Spleen (tissue), 11 donors: Measurements from ENCODE around the gene OR2M2. TPM values are rescaled to one million over a fixed set of nuclear protein-coding genes. Genes with fewer than 3 reads are reported as not detected.
A peak's percentile ranks its signal among the peaks of the same experiment; 100 is the strongest.

Experiments
- DNase-seq: peaks from one replicate; pipeline ENCODE4 v3.0.0-alpha.2; 2020
- H3K27ac ChIP-seq, 8 donors: fragments of 200-600 bp; sonication (generic) in 7 of 8; 1 replicate in 4 of 8; 2 replicates in 4 of 8; pipeline versions ENCODE4 v1.5.0 to v1.8.0; 2016 to 2021; ENCODE audit warnings: inconsistent platforms in 4 of 8, mild to moderate bottlenecking in 4 of 8, moderate library complexity in 1 of 8
- H3K27me3 ChIP-seq, 7 donors: fragments of 200-600 bp; sonication (generic) in 6 of 7; replicated peaks in 1 of 7; 1 replicate in 4 of 7; 2 replicates in 3 of 7; pipeline versions ENCODE4 v1.5.0 to v1.8.0; 2016 to 2021; ENCODE audit warnings: inconsistent platforms in 3 of 7, mild to moderate bottlenecking in 1 of 7
- H3K36me3 ChIP-seq, 6 donors: fragments of 200-600 bp; sonication (generic) in 5 of 6; 1 replicate in 4 of 6; 2 replicates in 2 of 6; pipeline versions ENCODE4 v1.5.0 to v1.8.0; 2016 to 2021; ENCODE audit warnings: inconsistent platforms in 2 of 6
- H3K4me1 ChIP-seq, 6 donors: fragments of 200-600 bp; sonication (generic) in 5 of 6; 1 replicate in 3 of 6; 2 replicates in 3 of 6; pipeline versions ENCODE4 v1.5.0 to v1.8.0; 2016 to 2021; ENCODE audit warnings: inconsistent platforms in 3 of 6
- H3K4me3 ChIP-seq, 8 donors: fragments of 200-600 bp; sonication (generic) in 7 of 8; 1 replicate in 4 of 8; 2 replicates in 4 of 8; pipeline versions ENCODE4 v1.5.0 to v1.8.0; 2016 to 2021; ENCODE audit warnings: inconsistent platforms in 4 of 8, mild to moderate bottlenecking in 4 of 8, moderate library complexity in 2 of 8
- H3K9me3 ChIP-seq, 8 donors: fragments of 200-600 bp; sonication (generic) in 7 of 8; 1 replicate in 4 of 8; 2 replicates in 4 of 8; pipeline versions ENCODE4 v1.5.0 to v1.8.0; 2016 to 2021; ENCODE audit warnings: inconsistent platforms in 4 of 8
- POLR2A ChIP-seq, 3 donors: fragments of 450-650 bp; IDR thresholded peaks; one replicate each; pipeline ENCODE4 v1.5.1; 2017; ENCODE audit warnings: antibody characterized with exemption in 3 of 3, mild to moderate bottlenecking in 1 of 3
- POLR2AphosphoS5 ChIP-seq, 3 donors: sonication (generic); formaldehyde crosslinking; IDR thresholded peaks; one replicate each; pipeline ENCODE4 v1.5.1; 2017; ENCODE audit warnings: antibody characterized with exemption in 3 of 3
- WGBS, 5 donors: extraction: QIAGEN DNeasy Blood & Tissue Kit in 3 of 5; methylation state at CpG; one replicate each; pipeline versions ENCODE4 v1.1.5 to v1.1.7; 2013 to 2018; 5-methylcytosine and 5-hydroxymethylcytosine counted together
- intact Hi-C: fragments of 100-400 bp; cut with DNase I; formaldehyde crosslinking; loops from one replicate; pipeline ENCODE4 v1.15.0; 2023; ENCODE audit warnings: low total_unique reads
- polyA plus RNA-seq, 3 donors: library from polyadenylated mRNA; stranded (reverse); fragments of 200-250 nt; gene quantifications; one replicate each; pipeline ENCODE4 v1.2.1, GENCODE V29; 2013
- total RNA-seq, 7 donors: library from RNA; depleted of rRNA in 3 of 7; stranded (reverse); fragments of >200 nt in 3 of 7; fragmentation: NEBNext Ultra II Directional in 4 of 7; extraction: Animal tissue kit (Norgen Biotek cat#: 25700) in 4 of 7; gene quantifications; one replicate each; pipeline versions ENCODE4 v1.1.0 to v1.2.1, GENCODE V29; 2016 to 2021
- TF ChIP-seq, protein P1 (sequence below), 11 experiments: fragments of 200-600 bp in 7 of 11; fragments of 450-650 bp in 4 of 11; sonication (generic) in 4 of 11; IDR thresholded peaks in 8 of 11; conservative IDR thresholded peaks in 3 of 11; 1 replicate in 7 of 11; 2 replicates in 4 of 11; pipeline versions ENCODE4 v1.4.0 to v1.8.0; 2016 to 2021; ENCODE audit warnings: antibody characterized with exemption in 11 of 11, inconsistent platforms in 4 of 11, mild to moderate bottlenecking in 1 of 11
- donor health status: healthy with polysubstance abuse.
- donor health status: DM: no; HTN: no; CAD: no; lungs with moderate emphysema.
- donor health status: DM: no; HTN: no; CAD: no.
- donor health status: Bipolar disorder and iron deficiency.
- donor health status: healthy.
- donor health status: DM: no; HTN: no; CAD: no.
- donor health status: DM: yes; HTN: yes; CAD: no.

The OR2M2 gene
- total and polyA plus RNA-seq, 10 donors, result not detected

GRCh38 chr1:248158758-248159157 is 15.9 kb upstream of the OR2M2 start:
- H3K36me3 ChIP-seq, result no peaks in the 10 kb centered on the region
- no peaks in the 10 kb centered on the region for H3K9me3 ChIP-seq
- no peak for DNase-seq
- intact Hi-C loops, result no loop called here
- H3K27me3 ChIP-seq, result no peaks in the 10 kb centered on the region
- no peak overlapping the region for H3K27ac ChIP-seq
- H3K4me1 ChIP-seq, result no peaks in the 10 kb centered on the region
- TF ChIP-seq, protein P1, sequence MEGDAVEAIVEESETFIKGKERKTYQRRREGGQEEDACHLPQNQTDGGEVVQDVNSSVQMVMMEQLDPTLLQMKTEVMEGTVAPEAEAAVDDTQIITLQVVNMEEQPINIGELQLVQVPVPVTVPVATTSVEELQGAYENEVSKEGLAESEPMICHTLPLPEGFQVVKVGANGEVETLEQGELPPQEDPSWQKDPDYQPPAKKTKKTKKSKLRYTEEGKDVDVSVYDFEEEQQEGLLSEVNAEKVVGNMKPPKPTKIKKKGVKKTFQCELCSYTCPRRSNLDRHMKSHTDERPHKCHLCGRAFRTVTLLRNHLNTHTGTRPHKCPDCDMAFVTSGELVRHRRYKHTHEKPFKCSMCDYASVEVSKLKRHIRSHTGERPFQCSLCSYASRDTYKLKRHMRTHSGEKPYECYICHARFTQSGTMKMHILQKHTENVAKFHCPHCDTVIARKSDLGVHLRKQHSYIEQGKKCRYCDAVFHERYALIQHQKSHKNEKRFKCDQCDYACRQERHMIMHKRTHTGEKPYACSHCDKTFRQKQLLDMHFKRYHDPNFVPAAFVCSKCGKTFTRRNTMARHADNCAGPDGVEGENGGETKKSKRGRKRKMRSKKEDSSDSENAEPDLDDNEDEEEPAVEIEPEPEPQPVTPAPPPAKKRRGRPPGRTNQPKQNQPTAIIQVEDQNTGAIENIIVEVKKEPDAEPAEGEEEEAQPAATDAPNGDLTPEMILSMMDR (IDR thresholded peaks at IDR 0.05 in 8 of 11, conservative IDR thresholded peaks at IDR 0.05 in 3 of 11), result no peak
- TF ChIP-seq POLR2AphosphoS5 (IDR thresholded peaks at IDR 0.05), result no peak
- no peak overlapping the region for H3K4me3 ChIP-seq
- WGBS, 5 donors, result 84 to 92% (median 91%) methylated on average over 4 of the region's 4 CpGs

GRCh38 chr1:248164031-248164430 is 10.6 kb upstream of the OR2M2 start:
- Histone ChIP-seq H3K27me3 (no peaks in the 10 kb centered on the region), H3K4me1 (no peaks in the 10 kb centered on the region), H3K9me3 (peaks cover 0 to 7% (median 0%) of the 10 kb centered on the region in 8 donors), H3K4me3 (no peak overlapping the region), H3K36me3 (no peaks in the 10 kb centered on the region), H3K27ac (no peak overlapping the region)
- 77 to 92% (median 89%) methylated on average over 9 to 12 of the region's 12 CpGs for WGBS, 5 donors
- TF ChIP-seq POLR2AphosphoS5 (IDR thresholded peaks at IDR 0.05), result no peak
- TF ChIP-seq POLR2A (IDR thresholded peaks at IDR 0.05), result no peak
- TF ChIP-seq, protein P1 (IDR thresholded peaks at IDR 0.05 in 8 of 11, conservative IDR thresholded peaks at IDR 0.05 in 3 of 11), result no peak
- DNase-seq, result no peak
- intact Hi-C loops, result no loop called here

GRCh38 chr1:248165186-248165585 is 9.4 kb upstream of the OR2M2 start:
- TF ChIP-seq POLR2AphosphoS5 (IDR thresholded peaks at IDR 0.05) (no peak), POLR2A (IDR thresholded peaks at IDR 0.05) (no peak)
- TF ChIP-seq, protein P1 (IDR thresholded peaks at IDR 0.05 in 8 of 11, conservative IDR thresholded peaks at IDR 0.05 in 3 of 11), result no peak
- no peak overlapping the region for H3K27ac ChIP-seq
- H3K4me3 ChIP-seq, result no peak overlapping the region
- H3K9me3 ChIP-seq, result peaks cover 0 to 7% (median 0%) of the 10 kb centered on the region in 8 donors
- no peaks in the 10 kb centered on the region for H3K4me1 ChIP-seq
- 88 to 95% (median 93%) methylated on average over 13 to 14 of the region's 14 CpGs for WGBS, 5 donors
- peak; percentile 50 for DNase-seq
- H3K27me3 ChIP-seq, result no peaks in the 10 kb centered on the region
- H3K36me3 ChIP-seq, result no peaks in the 10 kb centered on the region
- intact Hi-C loops, result no loop called here

DNA sequence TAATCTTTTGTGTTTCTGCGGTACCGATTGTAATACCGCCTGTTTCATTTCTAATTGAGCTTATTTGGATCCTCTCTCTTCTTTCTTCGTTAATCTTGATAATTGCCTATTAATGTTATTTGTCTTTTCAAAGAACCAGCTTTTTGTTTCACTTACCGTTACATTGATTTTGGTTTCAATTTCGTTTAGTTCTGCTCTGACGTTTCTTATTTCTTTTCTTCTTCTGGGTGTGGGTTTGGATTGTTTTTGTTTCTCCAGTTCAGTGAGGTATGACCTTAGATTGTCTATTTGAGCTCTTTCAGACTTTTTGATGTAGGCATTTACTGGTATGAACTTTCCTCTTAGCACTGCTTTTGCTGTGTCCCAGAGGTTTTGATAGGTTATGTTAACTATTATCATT is 9.4 kb downstream of the OR2M2 start:
- Histone ChIP-seq H3K27ac (no peak overlapping the region), H3K9me3 (peaks cover 0 to 12% (median 0%) of the 10 kb centered on the region in 8 donors), H3K4me3 (no peak overlapping the region), H3K27me3 (no peaks in the 10 kb centered on the region), H3K4me1 (no peaks in the 10 kb centered on the region), H3K36me3 (no peaks in the 10 kb centered on the region)
- intact Hi-C loops, result no loop called here
- no peak for DNase-seq
- TF ChIP-seq, protein P1 (IDR thresholded peaks at IDR 0.05 in 8 of 11, conservative IDR thresholded peaks at IDR 0.05 in 3 of 11), result no peak
- no peak for TF ChIP-seq POLR2AphosphoS5 (IDR thresholded peaks at IDR 0.05)
- no peak for TF ChIP-seq POLR2A (IDR thresholded peaks at IDR 0.05)
- WGBS, 5 donors, result 64 to 72% (median 67%) methylated on average over 7 of the region's 7 CpGs
